Measurements from ENCODE around the gene APBA2. TPM values are rescaled to one million over a fixed set of nuclear protein-coding genes. Genes with fewer than 3 reads are reported as not detected.

The APBA2 gene
- total and polyA plus RNA-seq, 3 donors from 2014 or later: 18.5 to 37.7 (median 29.5) TPM

GRCh38 chr15:29003840-29004233, 118.1 kb downstream of the APBA2 start:
- intact Hi-C loops (cut with DNase I; ENCODE audit: low total_unique reads): no loop called here

GRCh38 chr15:29005931-29006330, 120.2 kb downstream of the APBA2 start:
- no peaks in the 10 kb centered on the region for H3K4me1 ChIP-seq
- no peaks in the 10 kb centered on the region for H3K27me3 ChIP-seq
- H3K36me3 ChIP-seq (ENCODE audit: low read depth, missing control alignments): no peaks in the 10 kb centered on the region
- no peak overlapping the region for H3K4me3 ChIP-seq
- DNase-seq: no peak
- intact Hi-C loops (cut with DNase I; ENCODE audit: low total_unique reads): no loop called here
- no peaks in the 10 kb centered on the region for H3K9me3 ChIP-seq
- no peak for TF ChIP-seq CTCF (IDR thresholded peaks at IDR 0.05)
- 85 to 91% methylated on average over 1 of the region's 1 CpG for WGBS, 2 donors
- H3K27ac ChIP-seq: no peak overlapping the region

More at GRCh38 chr15:29003840-29004233, 118.1 kb downstream of the APBA2 start:
- Histone ChIP-seq H3K27me3 (no peaks in the 10 kb centered on the region), H3K36me3 (ENCODE audit: low read depth, missing control alignments) (no peaks in the 10 kb centered on the region), H3K27ac (no peak overlapping the region), H3K9me3 (no peaks in the 10 kb centered on the region), H3K4me3 (no peak overlapping the region), H3K4me1 (no peaks in the 10 kb centered on the region)
- no peak for DNase-seq
- WGBS, 2 donors: 80 to 95% methylated on average over 2 of the region's 2 CpGs
- TF ChIP-seq CTCF (IDR thresholded peaks at IDR 0.05): no peak
- no peak for TF ChIP-seq POLR2A (IDR thresholded peaks at IDR 0.05)

GRCh38 chr15:29008846-29009245, 123.1 kb downstream of the APBA2 start:
- DNase-seq: no peak
- intact Hi-C loops (cut with DNase I; ENCODE audit: low total_unique reads): no loop called here
- no peak for TF ChIP-seq POLR2A (IDR thresholded peaks at IDR 0.05)
- TF ChIP-seq CTCF (IDR thresholded peaks at IDR 0.05): no peak

GRCh38 chr15:29012097-29012496, 126.3 kb downstream of the APBA2 start:
- no peaks in the 10 kb centered on the region for H3K36me3 ChIP-seq (ENCODE audit: low read depth, missing control alignments)
- no peaks in the 10 kb centered on the region for H3K9me3 ChIP-seq
- H3K4me3 ChIP-seq: no peak overlapping the region
- TF ChIP-seq CTCF (IDR thresholded peaks at IDR 0.05): no peak
- no peak for TF ChIP-seq POLR2A (IDR thresholded peaks at IDR 0.05)
- H3K27me3 ChIP-seq: no peaks in the 10 kb centered on the region
- DNase-seq: no peak
- intact Hi-C loops (cut with DNase I; ENCODE audit: low total_unique reads): no loop called here
- H3K4me1 ChIP-seq: no peaks in the 10 kb centered on the region
- H3K27ac ChIP-seq: no peak overlapping the region
- 84 to 89% methylated on average over 2 of the region's 2 CpGs for WGBS, 2 donors

More at GRCh38 chr15:29008846-29009245, 123.1 kb downstream of the APBA2 start:
- Histone ChIP-seq H3K27me3 (no peaks in the 10 kb centered on the region), H3K4me1 (no peaks in the 10 kb centered on the region), H3K36me3 (ENCODE audit: low read depth, missing control alignments) (no peaks in the 10 kb centered on the region), H3K27ac (no peak overlapping the region), H3K9me3 (no peaks in the 10 kb centered on the region), H3K4me3 (no peak overlapping the region)
- WGBS, 2 donors: 66 to 73% methylated on average over 2 of the region's 2 CpGs

- TF ChIP-seq CTCF (IDR thresholded peaks at IDR 0.05) (no peak), POLR2A (IDR thresholded peaks at IDR 0.05) (no peak)
- Histone ChIP-seq H3K27ac (no peak overlapping the region), H3K27me3 (no peaks in the 10 kb centered on the region), H3K4me3 (no peak overlapping the region), H3K36me3 (ENCODE audit: low read depth, missing control alignments) (no peaks in the 10 kb centered on the region), H3K9me3 (no peaks in the 10 kb centered on the region), H3K4me1 (no peaks in the 10 kb centered on the region)
- 43 to 58% methylated on average over 1 of the region's 1 CpG for WGBS, 2 donors
- no peak for DNase-seq
- intact Hi-C loops (cut with DNase I; ENCODE audit: low total_unique reads): no loop called here
Observed at GRCh38 chr15:29014493-29014892, 128.7 kb downstream of the APBA2 start.
